Panc1 (cell line): ENCODE results near the gene RAB3IL1.

ENCODE experiments used
- CTCF ChIP-seq: fragments of 450-650 bp; IDR thresholded peaks from 2 replicates; pipeline ENCODE4 v1.5.1; 2017; ENCODE audit warnings: mild to moderate bottlenecking
- POLR2AphosphoS5 ChIP-seq: IDR thresholded peaks from 2 replicates; pipeline ENCODE4 v1.6.1; 2012; ENCODE audit warnings: mild to moderate bottlenecking, low read depth, low read length, moderate library complexity
- REST ChIP-seq, 2 experiments: IDR thresholded peaks; 2 replicates each; pipeline ENCODE4 v1.6.1; 2011 to 2012; ENCODE audit warnings: low read depth in 2 of 2, control low read depth in 1 of 2, low read length in 1 of 2, mild to moderate bottlenecking in 1 of 2, moderate library complexity in 1 of 2; ENCODE audit not compliant: insufficient read depth in 1 of 2
- SIN3A ChIP-seq: IDR thresholded peaks from 2 replicates; pipeline ENCODE4 v1.6.1; 2012; ENCODE audit warnings: low read depth, mild to moderate bottlenecking, low read length, moderate library complexity, borderline replicate concordance; ENCODE audit not compliant: insufficient read depth
- TCF7L2 ChIP-seq: IDR thresholded peaks from 2 replicates; pipeline ENCODE4 v1.6.1; 2011; ENCODE audit warnings: mild to moderate bottlenecking, low read depth, low read length, inconsistent platforms

- TF ChIP-seq CTCF (no peak), POLR2AphosphoS5 (no peak), TCF7L2 (no peak), REST (IDR thresholded peaks at IDR 0.05; ENCODE audit: insufficient read depth in 1 of 2, low read depth in 2 of 2, low read length in 1 of 2) (no peak), SIN3A (no peak)
Measured at GRCh38 chr11:61946894-61947293, 29.5 kb upstream of the RAB3IL1 start.
